Heart left ventricle (tissue), 16 donors: ENCODE results near the gene ALOXE3. TPM values are rescaled to one million over a fixed set of nuclear protein-coding genes. Genes with fewer than 3 reads are reported as not detected.

ENCODE experiments used
- ATAC-seq, 4 donors: fragments of 200-7000 bp; cut with Tn5 transposase; one replicate each; pipeline ENCODE4 v1.9.1; 2020 to 2022; ENCODE audit warnings: moderate library complexity in 4 of 4, mild to moderate bottlenecking in 3 of 4, moderate number of reproducible peaks in 1 of 4
- DNase-seq, 5 donors: peaks; one replicate each; pipeline ENCODE4 v3.0.0-alpha.2; 2020
- H3K27ac ChIP-seq, 12 donors: fragments of 200-600 bp; sonication (generic) in 4 of 12; one replicate each; pipeline versions ENCODE4 v1.5.0 to v1.8.0; 2016 to 2022; ENCODE audit warnings: mild to moderate bottlenecking in 2 of 12
- H3K27me3 ChIP-seq, 9 donors: fragments of 200-600 bp; sonication (generic) in 2 of 9; one replicate each; pipeline versions ENCODE4 v1.5.1 to v1.8.0; 2016 to 2022; ENCODE audit warnings: mild to moderate bottlenecking in 3 of 9
- H3K36me3 ChIP-seq, 9 donors: fragments of 200-600 bp; sonication (generic) in 2 of 9; one replicate each; pipeline versions ENCODE4 v1.5.0 to v1.8.0; 2018 to 2022; ENCODE audit warnings: mild to moderate bottlenecking in 2 of 9
- H3K4me1 ChIP-seq, 12 donors: fragments of 200-600 bp; sonication (generic) in 4 of 12; one replicate each; pipeline versions ENCODE4 v1.5.0 to v1.8.0; 2016 to 2022; ENCODE audit warnings: mild to moderate bottlenecking in 3 of 12
- H3K4me3 ChIP-seq, 12 donors: fragments of 200-600 bp; sonication (generic) in 4 of 12; one replicate each; pipeline versions ENCODE4 v1.5.0 to v1.8.0; 2017 to 2022; ENCODE audit warnings: mild to moderate bottlenecking in 9 of 12, moderate library complexity in 4 of 12
- H3K9me3 ChIP-seq, 12 donors: fragments of 200-600 bp; sonication (generic) in 4 of 12; one replicate each; pipeline versions ENCODE4 v1.5.0 to v1.8.0; 2016 to 2022; ENCODE audit warnings: mild to moderate bottlenecking in 1 of 12
- CTCF ChIP-seq, 12 donors: fragments of 200-600 bp; sonication (generic) in 4 of 12; IDR thresholded peaks; one replicate each; pipeline versions ENCODE4 v1.5.0 to v1.8.0; 2018 to 2022; ENCODE audit warnings: antibody characterized with exemption in 12 of 12, mild to moderate bottlenecking in 5 of 12
- POLR2A ChIP-seq, 2 donors: fragments of 450-650 bp; IDR thresholded peaks; one replicate each; pipeline ENCODE4 v1.6.1; 2017; ENCODE audit warnings: antibody characterized with exemption in 2 of 2, mild to moderate bottlenecking in 2 of 2, moderate library complexity in 2 of 2
- WGBS, 4 donors: extraction: QIAGEN DNeasy Blood & Tissue Kit in 2 of 4; methylation state at CpG; one replicate each; pipeline versions ENCODE4 v1.1.5 to v1.1.7; 2013 to 2018; 5-methylcytosine and 5-hydroxymethylcytosine counted together
- intact Hi-C, 10 donors: fragments of 100-400 bp; cut with DNase I; formaldehyde crosslinking; loops; one replicate each; pipeline versions ENCODE4 v1.11.1 to v1.14.2; 2022
- polyA plus RNA-seq, 2 donors: library from polyadenylated mRNA; stranded (reverse); fragments of 200-250 nt; gene quantifications; one replicate each; pipeline ENCODE4 v1.2.3, GENCODE V29; 2013
- total RNA-seq, 9 donors: library from RNA; depleted of rRNA in 2 of 9; stranded (reverse); fragments of >200 nt in 2 of 9; fragmentation: NEBNext Ultra II Directional in 3 of 9; extraction: Animal tissue kit (Norgen Biotek cat#: 25700) in 3 of 9; gene quantifications; one replicate each; pipeline versions ENCODE4 v1.1.0 to v1.2.4, GENCODE V29; 2016 to 2023
- donor health status: ischemic (EF 13 %, LVEDD 7.1; RV severe dilation, severe dysfunction).
- donor health status: healthy with polysubstance abuse.
- donor health status: DM: no; HTN: yes; CAD: no.
- donor health status: DM: no; HTN: no; CAD: no.
- donor health status: ischemic (EF 25% LVEDD 6.9; RV normal size, moderate dysfunction).
- donor health status: ischemic (EF 25% LVEDD 5.7; RV mildly dilated, moderate dysfunction).
- donor health status: healthy.
- donor health status: DM: yes; HTN: yes; CAD: no.
- donor health status: ischemic (EF 35%, LVEDD 5.7; RV mildly dilated, moderate dysfunction).
- donor health status: nonischemic (EF 11% LVEDD 7.7; RV severe dilation, severe dysfunction).
- donor health status: DM: yes; HTN: yes; CAD: no.
- donor health status: PGD.
- donor health status: ischemic (EF 29% LVEDD 5.4; RV normal size, mild dysfunction).
- donor health status: nonischemic (EF 23%, LVEDD 6.1; RV moderate dilation, normal function).

ALOXE3 gene
- total and polyA plus RNA-seq, 11 donors: 0.12 TPM; not detected in 10

DNA sequence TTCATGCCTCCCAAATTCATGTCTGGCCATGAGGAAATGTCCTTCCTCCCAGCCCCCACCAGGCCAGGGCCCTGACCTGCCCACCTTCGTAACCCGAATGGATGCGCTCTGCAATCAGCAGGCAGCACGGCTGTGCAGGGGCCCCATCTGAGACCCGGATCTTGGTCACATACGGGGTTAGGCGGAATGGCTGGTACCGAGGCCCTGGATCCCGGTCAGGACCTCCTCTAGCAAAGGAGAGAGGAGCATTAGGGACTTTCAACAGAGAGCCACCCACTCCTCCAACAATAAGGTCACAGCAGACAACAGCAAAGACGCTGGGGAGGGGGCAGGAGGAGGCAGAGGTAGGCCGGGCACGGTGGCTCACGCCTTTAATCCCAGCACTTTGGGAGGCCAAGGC lies 30.2 kb upstream of the ALOXE3 start:
- Histone ChIP-seq H3K27ac (peak overlapping the region in 6 of 12 donors; percentile 7 to 100 (median 44)), H3K36me3 (peaks cover 9 to 80% (median 73%) of the 10 kb centered on the region in 9 donors), H3K9me3 (no peaks in the 10 kb centered on the region), H3K4me1 (peaks cover 20 to 76% (median 40%) of the 10 kb centered on the region in 12 donors), H3K27me3 (no peaks in the 10 kb centered on the region), H3K4me3 (no peak overlapping the region)
- TF ChIP-seq POLR2A (IDR thresholded peaks at IDR 0.05): no peak
- TF ChIP-seq CTCF (IDR thresholded peaks at IDR 0.05): no peak
- peak in 1 of 5 donors; percentile 48 for DNase-seq
- no peak for ATAC-seq
- 84 to 92% (median 87%) methylated on average over 13 of the region's 13 CpGs for WGBS, 4 donors
- intact Hi-C loops: loop anchor here in 1 of 10 donors (10.0 kb wide), 1 partner anchor 304 kb away; no protein-coding TSS in a partner anchor

- ATAC-seq: no peak
- Histone ChIP-seq H3K4me1 (peaks cover 14 to 73% (median 34%) of the 10 kb centered on the region in 12 donors), H3K36me3 (peaks cover 9 to 80% (median 79%) of the 10 kb centered on the region in 9 donors), H3K9me3 (no peaks in the 10 kb centered on the region), H3K4me3 (no peak overlapping the region), H3K27ac (peak overlapping the region in 6 of 12 donors; percentile 17 to 100 (median 44)), H3K27me3 (no peaks in the 10 kb centered on the region)
- TF ChIP-seq POLR2A (IDR thresholded peaks at IDR 0.05) (no peak), CTCF (IDR thresholded peaks at IDR 0.05) (no peak)
- 84 to 92% (median 90%) methylated on average over 13 of the region's 13 CpGs for WGBS, 4 donors
- intact Hi-C loops: loop anchor here in 1 of 10 donors (10.0 kb wide), 1 partner anchor 303 kb away; no protein-coding TSS in a partner anchor
- peak in 1 of 5 donors; percentile 34 for DNase-seq
Measured at GRCh38 chr17:8147805-8148404, 29.6 kb upstream of the ALOXE3 start.

- Histone ChIP-seq H3K9me3 (no peaks in the 10 kb centered on the region), H3K36me3 (peaks cover 14 to 86% (median 85%) of the 10 kb centered on the region in 9 donors), H3K27me3 (no peaks in the 10 kb centered on the region), H3K4me1 (peaks cover 10 to 68% (median 29%) of the 10 kb centered on the region in 12 donors), H3K4me3 (no peak overlapping the region), H3K27ac (peak overlapping the region in 7 of 12 donors; percentile 17 to 100 (median 47))
- DNase-seq: peak in 2 of 5 donors; percentile 15 to 56
- no peak for ATAC-seq
- intact Hi-C loops: loop anchor here in 1 of 10 donors (10.0 kb wide), 1 partner anchor 302 kb away; no protein-coding TSS in a partner anchor
- TF ChIP-seq POLR2A (IDR thresholded peaks at IDR 0.05): no peak
- TF ChIP-seq CTCF (IDR thresholded peaks at IDR 0.05): no peak
- 86 to 91% (median 87%) methylated on average over 20 to 26 of the region's 26 CpGs for WGBS, 4 donors
Measured at GRCh38 chr17:8147141-8147804, 29.0 kb upstream of the ALOXE3 start.
